A172 (cell line): ENCODE data around the gene CLK4. TPM values are rescaled to one million over a fixed set of nuclear protein-coding genes. Genes with fewer than 3 reads are reported as not detected.

ENCODE experiments used
- DNase-seq: peaks from one replicate; pipeline ENCODE4 v3.0.0-alpha.2; 2015; ENCODE audit warnings: low spot score
- total RNA-seq: library from RNA; depleted of rRNA; stranded (reverse); fragments of >200 nt; shearing (Covaris generic); gene quantifications from 2 replicates; pipeline ENCODE4 v1.2.3, GENCODE V29; 2014; rRNA removed

The CLK4 gene
- 13.6 and 15.1 TPM in 2 replicates for total RNA-seq

DNA sequence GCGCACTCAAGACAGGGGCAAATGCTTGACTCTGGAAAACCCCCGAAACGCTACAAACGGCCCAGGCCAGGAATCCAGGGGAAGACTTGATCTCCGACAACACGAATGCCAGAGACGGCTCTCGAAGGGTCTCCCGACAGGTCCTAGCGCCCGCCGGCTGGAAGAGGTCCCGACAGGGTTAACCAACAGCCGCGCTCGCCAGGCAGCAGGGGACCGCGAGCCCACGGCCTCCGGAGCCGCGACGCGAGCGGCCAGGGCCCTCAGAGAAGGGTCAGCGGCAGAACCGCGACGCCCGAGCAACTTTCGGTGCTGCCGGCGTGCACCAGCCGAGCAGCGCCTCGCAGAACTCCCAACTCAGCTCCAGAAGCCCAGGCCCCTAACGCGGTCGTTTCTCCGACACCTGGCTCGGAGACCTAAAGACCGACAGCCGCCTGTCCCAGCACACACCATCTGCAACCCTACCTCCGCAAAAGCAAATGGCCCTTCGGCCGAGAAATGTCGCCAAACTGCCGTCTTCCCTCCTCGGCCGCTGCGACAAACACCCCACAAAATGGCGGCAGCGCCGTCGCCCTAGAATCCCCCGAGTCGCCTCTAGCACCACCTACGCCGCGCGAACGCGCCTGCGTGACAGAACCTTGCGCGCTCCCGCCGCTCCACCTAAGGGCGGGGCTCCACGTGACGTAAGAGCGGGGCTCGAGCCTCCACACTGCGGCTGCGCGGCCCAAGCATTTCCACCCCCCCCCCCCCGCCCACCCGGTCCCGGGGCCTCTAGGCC lies at the start of gene CLK4:
TSS of gene CLK4 (minus strand) at position 567 of the 775 bp plus-strand sequence. CDS start 3,634 bp downstream, outside the sequence.
- DNase-seq: peak; percentile 83

DNA sequence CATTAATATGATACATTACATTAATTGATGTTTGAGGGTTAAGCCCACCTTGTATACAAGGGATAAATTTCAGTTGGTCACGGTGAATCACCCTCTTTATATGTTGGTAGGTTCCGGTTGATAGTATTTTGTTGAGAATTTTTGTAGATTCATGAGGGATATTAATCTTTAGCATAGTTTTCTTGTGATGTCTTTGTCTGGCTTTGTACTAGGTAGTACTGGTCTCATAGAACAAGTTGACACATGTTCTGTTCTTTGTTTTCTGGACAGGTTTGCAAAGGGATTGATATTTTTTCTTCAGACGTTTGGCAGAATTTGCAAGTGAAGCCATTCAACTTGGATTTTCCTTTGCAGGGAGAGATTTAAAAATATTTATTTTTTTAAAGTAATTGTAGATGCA lies 49.1 kb upstream of the CLK4 start:
- DNase-seq: no peak

DNA sequence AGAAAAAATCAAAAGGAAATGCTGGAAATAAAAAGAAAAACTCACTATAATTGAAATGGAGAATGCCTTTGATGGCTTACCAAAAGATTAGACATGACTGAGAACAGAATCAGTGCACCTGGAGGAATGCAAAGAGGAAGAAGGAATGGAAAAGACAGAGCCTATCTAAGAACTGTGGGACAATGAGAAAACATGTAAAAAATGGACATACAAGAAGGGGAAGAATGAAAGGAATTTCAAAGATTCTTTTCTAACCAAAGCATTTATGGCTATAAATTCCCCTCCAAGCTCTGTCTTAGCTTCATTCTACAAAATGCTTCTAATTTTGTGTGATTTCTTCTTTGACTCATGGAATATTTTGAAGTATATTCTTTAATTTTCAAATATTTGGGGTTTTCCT lies 47.5 kb upstream of the CLK4 start:
- DNase-seq: peak; percentile 22

- DNase-seq: no peak
These were observed 47.0 kb upstream of the CLK4 start for GRCh38 chr5:178673801-178674295.

DNA sequence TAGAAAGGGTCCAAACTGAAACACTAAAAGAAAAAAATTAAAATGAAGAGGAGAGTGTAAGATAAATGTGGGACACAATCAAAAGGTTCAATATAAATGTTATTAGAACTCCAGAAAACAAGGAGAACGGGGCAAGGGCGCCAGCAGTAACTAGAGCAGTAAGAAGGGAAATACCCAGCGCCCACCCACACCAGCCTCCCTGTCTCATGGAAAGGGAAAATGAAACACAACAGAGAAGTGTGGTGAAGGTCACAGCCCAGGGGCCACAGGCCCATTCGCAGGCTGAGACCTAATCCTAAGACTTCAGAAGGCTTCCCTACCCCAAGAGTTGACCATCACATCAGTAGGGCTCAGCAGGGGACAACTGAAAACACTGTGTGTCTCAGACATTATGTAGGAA lies 45.8 kb upstream of the CLK4 start:
- no peak for DNase-seq

DNA sequence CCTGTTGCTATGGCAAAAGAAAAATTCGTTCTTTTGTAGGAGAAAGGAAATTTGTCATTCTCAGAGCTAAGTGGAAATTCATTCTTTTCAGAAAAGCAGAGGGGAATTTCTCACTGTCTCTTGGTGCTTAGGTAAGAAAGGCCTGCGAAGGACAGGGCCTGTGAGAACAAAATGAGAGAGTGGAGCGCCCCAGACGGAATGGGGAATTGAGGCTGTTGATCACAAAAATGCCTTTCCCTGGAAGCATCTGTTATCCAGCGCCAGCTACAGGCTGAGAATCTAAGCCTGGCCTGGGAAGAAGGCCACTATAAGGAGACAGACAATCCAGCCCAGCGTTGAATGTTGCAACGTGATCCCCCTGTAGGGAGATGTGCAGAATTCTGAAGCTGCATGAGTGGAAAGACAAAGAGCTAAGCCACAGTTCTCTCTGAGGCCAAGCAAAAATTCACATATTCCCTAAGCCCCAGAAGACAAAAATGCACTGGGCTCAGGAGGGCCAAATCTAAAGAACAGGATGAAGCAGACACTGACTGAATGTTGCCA lies 44.8 kb upstream of the CLK4 start:
- DNase-seq: no peak

GRCh38 chr5:178670351-178670885 lies 43.6 kb upstream of the CLK4 start:
- DNase-seq: no peak

- no peak for DNase-seq
These were observed 41.7 kb upstream of the CLK4 start for GRCh38 chr5:178668579-178668978.

DNA sequence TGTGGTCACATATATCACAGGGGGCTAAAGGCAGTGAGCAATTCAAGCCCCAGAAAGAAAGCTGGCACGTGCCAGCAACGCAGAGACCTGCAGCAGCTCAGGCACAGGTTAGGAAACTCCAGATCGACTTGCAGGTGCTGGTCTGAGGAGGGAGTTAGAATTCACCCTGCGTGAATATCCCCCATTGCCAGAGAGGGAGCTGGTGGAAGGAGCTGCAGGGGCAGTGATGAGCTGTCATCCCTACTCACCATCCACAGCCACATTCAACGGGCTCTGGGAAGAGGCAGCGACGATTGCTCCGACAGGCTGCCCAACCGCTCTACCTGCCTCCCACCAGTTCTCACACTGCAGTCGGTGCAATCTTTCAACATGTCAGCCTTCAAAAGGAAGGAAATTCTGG lies 40.8 kb upstream of the CLK4 start:
- no peak for DNase-seq

GRCh38 chr5:178667101-178667500 lies 40.3 kb upstream of the CLK4 start:
- DNase-seq: no peak

- no peak for DNase-seq
These were observed 37.3 kb upstream of the CLK4 start for GRCh38 chr5:178664141-178664540.

- DNase-seq: no peak
These were observed 35.7 kb upstream of the CLK4 start for GRCh38 chr5:178662541-178662860.

DNA sequence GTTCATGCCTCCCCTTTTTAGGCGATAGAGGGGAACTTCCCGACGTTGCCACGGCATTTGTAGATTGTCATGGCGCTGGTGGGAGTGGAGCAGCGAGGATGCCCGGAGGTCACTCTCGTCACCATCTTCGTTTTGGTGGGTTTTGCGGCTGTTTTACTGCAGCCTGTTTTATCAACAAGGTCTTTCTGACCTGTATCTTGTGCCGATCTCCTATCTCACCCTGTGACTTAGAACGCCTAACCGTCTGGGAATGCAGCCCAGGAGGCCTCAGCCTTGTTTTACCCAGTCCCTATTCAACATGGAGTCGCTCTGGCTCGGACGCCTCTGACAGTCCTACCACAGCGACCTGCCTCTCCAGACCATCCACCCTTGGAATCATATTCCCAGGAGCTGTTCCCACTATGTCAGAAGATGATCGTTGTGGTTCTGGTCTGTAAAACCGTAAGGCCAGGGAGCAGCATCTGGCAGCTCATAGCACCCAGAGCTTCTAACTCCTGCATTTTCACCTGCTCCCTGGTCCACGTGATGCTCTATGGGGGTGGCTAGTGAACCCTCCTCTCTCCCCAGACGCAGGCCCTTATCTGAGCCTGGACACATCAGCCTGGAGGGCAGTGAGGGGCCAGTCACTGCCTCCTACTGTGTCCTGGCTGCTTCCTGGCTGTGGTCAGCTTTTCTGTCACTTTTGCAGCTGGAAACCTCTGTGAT lies 35.1 kb upstream of the CLK4 start:
- no peak for DNase-seq

DNA sequence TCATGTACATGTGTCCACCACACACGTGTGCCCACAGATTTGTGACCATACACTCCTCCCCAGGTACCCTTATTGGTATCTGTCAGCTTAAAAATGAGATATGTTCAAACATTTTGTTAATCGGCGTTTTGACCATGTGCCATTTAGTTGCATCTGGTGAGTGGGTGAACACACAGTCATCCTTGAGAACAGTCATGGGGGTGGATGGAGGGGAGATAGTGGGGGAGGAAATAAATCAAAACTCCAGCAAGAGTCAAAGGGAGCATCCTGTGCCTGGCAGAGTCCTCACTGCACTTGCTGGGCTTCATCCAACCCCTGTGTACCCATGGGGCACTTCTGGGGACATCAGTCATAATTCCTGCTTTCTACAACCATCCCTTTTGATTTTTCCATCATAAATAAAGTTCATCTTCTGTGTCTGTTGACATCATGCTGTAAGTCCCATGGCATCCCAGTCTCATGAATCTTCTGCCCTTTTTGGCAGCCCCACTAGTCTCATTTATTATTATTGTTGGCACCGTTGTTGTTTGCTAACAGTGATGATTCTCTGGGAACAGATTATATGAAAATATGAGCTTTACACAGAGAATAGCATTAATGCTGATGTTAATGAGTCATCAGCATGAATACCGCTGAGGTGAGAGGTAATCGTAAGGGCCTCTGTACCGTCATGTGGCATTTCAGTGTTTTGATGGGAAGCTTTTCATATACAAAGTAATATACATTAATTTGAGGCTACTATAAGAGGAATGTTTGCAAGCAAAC lies 24.4 kb upstream of the CLK4 start:
- no peak for DNase-seq

- DNase-seq: no peak
These were observed 23.4 kb upstream of the CLK4 start for GRCh38 chr5:178650214-178650613.

DNA sequence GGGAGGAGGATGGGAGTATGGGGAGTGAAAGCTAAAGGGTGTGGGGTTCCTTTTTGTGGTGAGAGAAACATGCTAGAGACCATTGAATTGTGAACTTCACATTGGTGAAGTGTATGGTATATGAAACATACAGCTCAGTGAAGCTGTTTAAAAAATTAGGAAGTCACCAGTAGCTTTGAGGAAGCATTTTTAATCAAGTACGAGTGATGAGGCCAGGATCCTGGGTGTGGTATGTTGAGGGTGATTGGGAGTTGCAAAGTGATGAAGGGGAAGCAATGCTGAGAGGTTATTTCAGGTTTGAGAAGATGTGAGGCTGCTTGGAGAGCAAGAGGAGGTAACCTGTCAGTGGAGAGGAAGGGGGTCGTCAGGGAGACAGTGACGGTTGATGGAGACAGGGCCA lies 22.7 kb upstream of the CLK4 start:
- DNase-seq: no peak

DNA sequence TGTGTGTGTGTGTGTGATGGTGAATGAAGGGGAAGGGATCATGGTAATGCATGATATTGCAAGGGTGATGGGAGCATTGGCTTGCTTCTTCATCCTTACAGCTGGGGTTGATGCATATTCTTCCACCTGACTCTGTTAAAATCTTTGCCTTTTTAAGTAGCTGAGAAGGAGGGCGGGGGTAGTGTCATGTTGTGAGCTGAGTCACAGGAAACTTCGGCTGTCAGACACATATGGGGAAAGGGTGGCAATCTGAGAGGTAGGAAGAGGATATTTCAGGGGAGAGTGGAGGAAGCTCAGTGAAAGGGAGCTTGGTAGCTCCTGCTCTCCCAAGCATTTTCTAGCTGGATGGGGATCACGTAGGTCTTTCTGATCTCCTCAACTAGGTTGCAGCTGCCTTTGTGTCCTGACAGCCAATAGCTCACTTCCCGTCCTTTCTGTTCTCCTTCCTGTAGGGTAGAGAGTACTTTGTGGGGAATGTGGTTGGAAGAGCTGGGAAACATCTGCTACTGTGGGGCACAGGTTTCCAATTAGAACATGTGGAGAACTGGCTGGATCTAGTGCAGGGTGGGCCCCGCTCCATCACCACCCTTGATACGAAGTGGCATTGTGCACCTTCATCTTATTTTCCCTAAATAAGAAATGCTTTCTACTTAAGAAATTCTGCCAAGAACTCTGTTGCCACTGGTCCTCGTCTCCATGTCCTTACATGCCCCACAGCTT lies 18.1 kb upstream of the CLK4 start:
- DNase-seq: peak; percentile 33

DNA sequence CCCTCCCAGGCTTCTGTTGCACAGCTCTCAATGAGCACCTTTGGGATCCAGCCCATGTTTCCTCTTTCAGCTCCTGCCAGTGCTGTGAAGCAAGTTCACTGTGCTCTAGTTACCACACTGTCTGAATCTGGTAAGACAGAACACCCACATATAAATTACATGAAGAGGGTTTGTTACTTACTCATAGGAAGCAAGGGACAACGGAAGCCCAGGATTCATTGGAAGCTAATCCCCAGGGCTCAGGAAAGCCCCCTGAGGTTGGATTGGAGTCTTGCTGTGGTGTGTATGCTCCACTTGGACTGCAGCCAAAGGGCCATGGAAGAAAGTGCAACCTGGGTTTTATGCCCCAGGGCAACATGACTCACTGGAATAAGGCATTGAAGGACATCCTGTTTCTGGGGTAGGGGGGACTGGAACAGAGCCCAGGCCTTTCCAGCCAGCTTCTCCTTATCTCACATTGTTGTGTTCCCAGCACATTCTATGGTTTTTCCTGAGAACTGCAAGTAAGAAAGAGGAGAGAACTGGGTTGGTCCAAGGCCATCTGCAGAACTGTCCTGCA lies 15.6 kb upstream of the CLK4 start:
- DNase-seq: peak; percentile 88

DNA sequence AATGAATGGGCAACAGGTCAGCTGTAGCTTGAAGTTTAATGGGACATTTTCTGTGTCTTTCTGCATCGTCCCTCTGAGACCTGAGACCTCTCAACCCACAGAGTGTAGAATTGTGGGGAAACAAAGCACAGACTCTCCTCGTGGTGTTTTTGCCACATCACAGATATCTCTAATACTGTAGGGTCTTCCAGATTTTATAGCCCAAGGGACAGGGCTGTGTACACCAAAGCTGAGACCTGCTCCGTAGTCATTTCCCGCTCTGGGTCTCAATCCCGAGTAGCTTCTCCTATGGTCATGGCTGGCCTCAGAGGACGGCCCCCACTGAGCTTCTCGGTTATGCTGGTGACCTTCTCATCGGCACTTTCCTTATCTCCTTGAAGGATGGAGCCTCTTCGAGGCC lies 14.9 kb upstream of the CLK4 start:
- DNase-seq: no peak

DNA sequence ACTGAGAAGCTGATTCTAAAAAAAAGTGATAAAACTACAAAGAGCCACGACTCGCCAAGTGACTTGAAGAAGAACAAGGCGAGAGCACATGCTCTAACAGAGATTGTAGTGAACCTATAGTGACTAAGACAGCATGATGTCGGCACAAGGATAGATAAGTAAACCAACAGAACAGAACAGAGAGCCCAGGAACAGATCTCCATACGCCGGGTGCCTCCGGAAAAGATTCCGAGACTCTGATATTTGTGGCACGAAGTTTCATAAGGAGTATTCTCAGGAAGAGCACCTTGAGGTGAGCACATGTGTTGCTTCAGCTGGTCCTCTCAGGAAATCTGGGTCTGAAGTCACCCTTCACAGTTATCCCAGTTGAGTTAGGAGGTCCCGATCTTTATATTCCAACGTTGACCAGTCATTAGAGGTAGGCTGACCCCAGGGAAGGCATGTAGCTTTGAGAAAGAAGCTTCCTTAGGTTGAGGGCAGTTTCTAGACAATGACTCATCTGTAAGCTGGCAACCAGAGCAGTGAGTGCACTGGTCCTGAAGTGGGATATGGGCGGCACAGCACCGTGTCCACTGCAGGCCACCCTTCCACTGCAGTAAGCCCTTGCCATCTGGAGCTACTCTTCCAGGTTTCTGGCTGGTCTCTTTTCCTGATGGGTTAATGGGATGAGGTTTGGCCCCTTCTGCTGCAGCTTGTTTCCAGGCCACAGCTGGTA lies 13.6 kb upstream of the CLK4 start:
- no peak for DNase-seq
